ENCODE results near the gene ARID1B. TPM values are rescaled to one million over a fixed set of nuclear protein-coding genes. Genes with fewer than 3 reads are reported as not detected.

ARID1B gene
- total RNA-seq, 1 donor from 2014 or later = 97.2 TPM

DNA sequence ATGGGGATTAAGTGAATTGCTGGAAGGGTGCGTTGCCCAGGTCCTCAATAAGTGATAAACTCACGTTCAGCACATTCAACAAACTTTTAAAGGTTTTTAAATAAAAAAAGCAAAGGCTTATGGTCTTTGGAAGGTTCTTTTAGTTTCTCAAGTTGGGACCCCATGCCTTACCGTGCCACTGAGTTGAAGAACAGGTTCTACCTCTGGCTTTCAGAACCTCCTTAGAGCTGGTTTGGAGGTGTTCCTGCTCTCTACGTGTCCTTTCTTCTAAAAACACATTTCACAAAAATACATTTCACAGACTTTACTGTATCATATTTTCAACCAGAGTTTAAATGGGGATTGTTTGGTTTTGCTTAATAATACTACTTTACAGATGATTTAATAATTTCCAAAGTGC, 29.0 kb downstream of the ARID1B start:
- TF ChIP-seq, protein P1, sequence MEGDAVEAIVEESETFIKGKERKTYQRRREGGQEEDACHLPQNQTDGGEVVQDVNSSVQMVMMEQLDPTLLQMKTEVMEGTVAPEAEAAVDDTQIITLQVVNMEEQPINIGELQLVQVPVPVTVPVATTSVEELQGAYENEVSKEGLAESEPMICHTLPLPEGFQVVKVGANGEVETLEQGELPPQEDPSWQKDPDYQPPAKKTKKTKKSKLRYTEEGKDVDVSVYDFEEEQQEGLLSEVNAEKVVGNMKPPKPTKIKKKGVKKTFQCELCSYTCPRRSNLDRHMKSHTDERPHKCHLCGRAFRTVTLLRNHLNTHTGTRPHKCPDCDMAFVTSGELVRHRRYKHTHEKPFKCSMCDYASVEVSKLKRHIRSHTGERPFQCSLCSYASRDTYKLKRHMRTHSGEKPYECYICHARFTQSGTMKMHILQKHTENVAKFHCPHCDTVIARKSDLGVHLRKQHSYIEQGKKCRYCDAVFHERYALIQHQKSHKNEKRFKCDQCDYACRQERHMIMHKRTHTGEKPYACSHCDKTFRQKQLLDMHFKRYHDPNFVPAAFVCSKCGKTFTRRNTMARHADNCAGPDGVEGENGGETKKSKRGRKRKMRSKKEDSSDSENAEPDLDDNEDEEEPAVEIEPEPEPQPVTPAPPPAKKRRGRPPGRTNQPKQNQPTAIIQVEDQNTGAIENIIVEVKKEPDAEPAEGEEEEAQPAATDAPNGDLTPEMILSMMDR (conservative IDR thresholded peaks at IDR 0.05) = no peak
- no peak overlapping the region for H3K4me3 Mint-ChIP-seq
- H3K27ac Mint-ChIP-seq = peak overlapping the region; percentile 67
- no peaks in the 10 kb centered on the region for H3K27me3 Mint-ChIP-seq
- peaks cover 10% of the 10 kb centered on the region for H3K36me3 Mint-ChIP-seq
- H3K4me1 Mint-ChIP-seq (ENCODE audit: unreplicated experiment) = peaks cover 59% of the 10 kb centered on the region
- H3K9me3 Mint-ChIP-seq = peaks cover 5% of the 10 kb centered on the region
- DNase-seq (ENCODE audit: extremely low spot score, unreplicated experiment) = no peak

DNA sequence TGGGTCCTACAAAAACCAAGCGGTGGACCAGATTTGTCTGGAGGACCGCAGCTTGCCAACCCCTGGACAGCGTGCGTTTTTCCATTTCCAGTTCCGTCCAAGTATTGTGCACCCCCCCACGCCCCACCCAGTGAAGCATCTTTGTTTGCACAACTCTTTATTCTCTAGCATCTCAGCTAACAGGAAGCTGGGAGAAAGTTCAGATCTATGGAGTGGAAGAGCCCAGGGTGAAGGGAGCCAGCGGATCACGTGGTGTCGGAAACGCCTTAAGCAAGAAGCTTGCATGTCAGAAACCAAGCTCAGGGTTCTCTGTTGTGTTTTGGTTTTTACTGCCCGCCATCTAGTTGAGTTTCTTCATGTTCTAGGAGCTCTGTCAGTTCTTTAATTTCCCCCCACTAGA, 29.9 kb downstream of the ARID1B start:
- Mint-ChIP-seq H3K27ac (peak overlapping the region; percentile 42), H3K4me1 (ENCODE audit: unreplicated experiment) (peaks cover 55% of the 10 kb centered on the region), H3K36me3 (peaks cover 13% of the 10 kb centered on the region), H3K4me3 (no peak overlapping the region), H3K9me3 (peaks cover 5% of the 10 kb centered on the region), H3K27me3 (no peaks in the 10 kb centered on the region)
- DNase-seq (ENCODE audit: extremely low spot score, unreplicated experiment) = no peak
- TF ChIP-seq, protein P1 (conservative IDR thresholded peaks at IDR 0.05) = no peak

DNA sequence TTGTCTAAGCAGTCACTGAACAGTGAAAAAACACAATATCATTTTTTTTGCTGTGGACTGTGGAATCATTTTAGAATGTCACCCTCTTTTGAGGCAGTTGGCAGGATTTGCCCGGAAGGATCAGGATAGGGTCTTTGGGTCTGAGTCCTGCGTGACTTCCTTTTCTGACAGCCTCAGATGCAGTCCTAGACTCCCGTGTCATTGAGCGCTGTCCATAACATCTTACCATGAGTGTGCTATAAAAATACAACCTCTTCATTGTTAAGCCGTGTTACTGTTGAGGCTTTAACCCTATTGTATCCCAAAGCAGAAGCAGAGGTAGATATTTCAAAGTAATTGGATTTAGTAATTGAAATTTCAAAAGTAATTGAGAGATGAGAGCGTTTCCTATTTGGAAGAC, 30.6 kb downstream of the ARID1B start:
- H3K4me1 Mint-ChIP-seq (ENCODE audit: unreplicated experiment) = peaks cover 56% of the 10 kb centered on the region
- DNase-seq (ENCODE audit: extremely low spot score, unreplicated experiment) = no peak
- H3K27ac Mint-ChIP-seq = no peak overlapping the region
- H3K9me3 Mint-ChIP-seq = peaks cover 5% of the 10 kb centered on the region
- TF ChIP-seq, protein P1 (conservative IDR thresholded peaks at IDR 0.05) = no peak
- no peaks in the 10 kb centered on the region for H3K27me3 Mint-ChIP-seq
- peaks cover 18% of the 10 kb centered on the region for H3K36me3 Mint-ChIP-seq
- H3K4me3 Mint-ChIP-seq = no peak overlapping the region

DNA sequence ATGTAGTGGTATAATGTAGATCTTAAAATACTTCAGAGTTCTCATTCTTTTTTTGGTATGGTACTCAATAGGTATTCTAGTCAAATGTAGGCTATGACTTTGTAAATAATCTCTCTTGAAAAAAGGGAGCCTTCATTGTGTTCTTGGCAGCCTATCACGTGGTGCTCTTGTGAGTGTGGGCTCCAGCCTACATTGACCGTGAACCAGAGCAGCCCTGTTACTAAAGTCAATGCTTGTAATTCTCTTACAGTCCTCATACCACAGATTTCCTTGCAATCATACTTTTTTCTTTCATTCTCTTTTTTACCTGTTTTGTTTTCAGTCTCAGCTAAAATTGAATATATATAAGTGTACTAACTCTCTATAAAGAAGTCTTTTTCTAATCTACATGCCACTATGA, 31.1 kb downstream of the ARID1B start:
- H3K27ac Mint-ChIP-seq = no peak overlapping the region
- H3K4me1 Mint-ChIP-seq (ENCODE audit: unreplicated experiment) = peaks cover 54% of the 10 kb centered on the region
- H3K4me3 Mint-ChIP-seq = peak overlapping the region; percentile 8
- H3K36me3 Mint-ChIP-seq = peaks cover 18% of the 10 kb centered on the region
- TF ChIP-seq, protein P1 (conservative IDR thresholded peaks at IDR 0.05) = no peak
- no peak for DNase-seq (ENCODE audit: extremely low spot score, unreplicated experiment)
- H3K9me3 Mint-ChIP-seq = peaks cover 5% of the 10 kb centered on the region
- H3K27me3 Mint-ChIP-seq = no peaks in the 10 kb centered on the region

DNA sequence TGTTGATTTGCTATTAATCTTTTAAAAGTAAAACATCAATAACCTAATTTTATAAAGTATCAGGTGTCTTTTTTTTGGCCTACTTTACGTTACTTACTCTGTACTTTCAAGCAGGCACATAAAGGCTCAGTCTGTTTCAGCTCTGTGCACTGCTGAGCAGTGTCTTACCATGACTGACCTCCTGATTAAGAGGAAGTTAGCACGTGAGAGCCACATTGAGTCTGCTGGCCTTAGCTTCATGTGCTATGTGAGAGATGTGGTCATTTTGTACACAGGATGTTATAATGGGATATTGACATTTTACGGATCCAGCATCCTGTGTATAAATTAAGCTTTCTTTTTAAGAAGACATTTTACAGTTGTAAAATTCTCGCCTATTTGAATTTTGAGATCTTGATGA, 31.9 kb downstream of the ARID1B start:
- no peak overlapping the region for H3K4me3 Mint-ChIP-seq
- H3K27ac Mint-ChIP-seq = no peak overlapping the region
- H3K4me1 Mint-ChIP-seq (ENCODE audit: unreplicated experiment) = peaks cover 54% of the 10 kb centered on the region
- no peak for DNase-seq (ENCODE audit: extremely low spot score, unreplicated experiment)
- peaks cover 5% of the 10 kb centered on the region for H3K9me3 Mint-ChIP-seq
- TF ChIP-seq, protein P1 (conservative IDR thresholded peaks at IDR 0.05) = no peak
- no peaks in the 10 kb centered on the region for H3K27me3 Mint-ChIP-seq
- H3K36me3 Mint-ChIP-seq = peaks cover 18% of the 10 kb centered on the region
